ENCODE measurements around the gene TNFSF10. TPM values are rescaled to one million over a fixed set of nuclear protein-coding genes. Genes with fewer than 3 reads are reported as not detected.

The TNFSF10 gene
- total and polyA plus RNA-seq, 9 donors: 9.6 to 51.5 (median 13.6) TPM

- Histone ChIP-seq H3K9me3 (no peaks in the 10 kb centered on the region), H3K36me3 (no peaks in the 10 kb centered on the region), H3K4me3 (no peak overlapping the region), H3K27me3 (no peaks in the 10 kb centered on the region), H3K27ac (no peak overlapping the region), H3K4me1 (ENCODE audit: insufficient read depth) (no peaks in the 10 kb centered on the region)
- intact Hi-C loops (cut with DNase I): no loop called here
- 84 to 88% (median 85%) methylated on average over 3 of the region's 3 CpGs for WGBS, 3 donors
- no peak for DNase-seq
- TF ChIP-seq CTCF (IDR thresholded peaks at IDR 0.05) (no peak), EP300 (IDR thresholded peaks at IDR 0.05) (no peak), POLR2A (IDR thresholded peaks at IDR 0.05) (no peak)
These were observed 15.3 kb upstream of the TNFSF10 start for GRCh38 chr3:172538368-172539151.

GRCh38 chr3:172537507-172538158, 14.4 kb upstream of the TNFSF10 start:
- DNase-seq: no peak
- H3K9me3 ChIP-seq: no peaks in the 10 kb centered on the region
- H3K27ac ChIP-seq: no peak overlapping the region
- intact Hi-C loops (cut with DNase I): no loop called here
- no peaks in the 10 kb centered on the region for H3K4me1 ChIP-seq (ENCODE audit: insufficient read depth)
- TF ChIP-seq CTCF (IDR thresholded peaks at IDR 0.05): no peak
- no peak for TF ChIP-seq EP300 (IDR thresholded peaks at IDR 0.05)
- H3K27me3 ChIP-seq: no peaks in the 10 kb centered on the region
- H3K4me3 ChIP-seq: no peak overlapping the region
- H3K36me3 ChIP-seq: no peaks in the 10 kb centered on the region
- 76 to 82% (median 76%) methylated on average over 3 of the region's 3 CpGs for WGBS, 3 donors

GRCh38 chr3:172536993-172537419, 13.8 kb upstream of the TNFSF10 start:
- Histone ChIP-seq H3K27ac (no peak overlapping the region), H3K4me1 (ENCODE audit: insufficient read depth) (no peaks in the 10 kb centered on the region), H3K36me3 (no peaks in the 10 kb centered on the region), H3K4me3 (no peak overlapping the region), H3K27me3 (no peaks in the 10 kb centered on the region), H3K9me3 (no peaks in the 10 kb centered on the region)
- intact Hi-C loops (cut with DNase I): no loop called here
- no peak for TF ChIP-seq EP300 (IDR thresholded peaks at IDR 0.05)
- no peak for TF ChIP-seq POLR2A (IDR thresholded peaks at IDR 0.05)
- 83 to 89% (median 86%) methylated on average over 5 of the region's 5 CpGs for WGBS, 3 donors
- DNase-seq: no peak

GRCh38 chr3:172536505-172536904, 13.3 kb upstream of the TNFSF10 start:
- H3K36me3 ChIP-seq: no peaks in the 10 kb centered on the region
- WGBS, 3 donors: 95 to 96% (median 96%) methylated on average over 1 of the region's 1 CpG
- no peaks in the 10 kb centered on the region for H3K9me3 ChIP-seq
- intact Hi-C loops (cut with DNase I): no loop called here
- no peak for TF ChIP-seq EP300 (IDR thresholded peaks at IDR 0.05)
- TF ChIP-seq CTCF (IDR thresholded peaks at IDR 0.05): no peak
- no peak for TF ChIP-seq POLR2A (IDR thresholded peaks at IDR 0.05)
- H3K27me3 ChIP-seq: no peaks in the 10 kb centered on the region
- no peak overlapping the region for H3K27ac ChIP-seq
- no peak overlapping the region for H3K4me3 ChIP-seq
- DNase-seq: no peak
- H3K4me1 ChIP-seq (ENCODE audit: insufficient read depth): no peaks in the 10 kb centered on the region

- TF ChIP-seq POLR2A (IDR thresholded peaks at IDR 0.05) (no peak), EP300 (IDR thresholded peaks at IDR 0.05) (no peak)
- no peak overlapping the region for H3K27ac ChIP-seq
- no peaks in the 10 kb centered on the region for H3K36me3 ChIP-seq
- intact Hi-C loops (cut with DNase I): no loop called here
- H3K4me1 ChIP-seq (ENCODE audit: insufficient read depth): no peaks in the 10 kb centered on the region
- DNase-seq: no peak
- H3K27me3 ChIP-seq: no peaks in the 10 kb centered on the region
- H3K4me3 ChIP-seq: no peak overlapping the region
- no peaks in the 10 kb centered on the region for H3K9me3 ChIP-seq
- 64 to 73% (median 65%) methylated on average over 2 of the region's 2 CpGs for WGBS, 3 donors
These were observed 7.3 kb upstream of the TNFSF10 start for GRCh38 chr3:172530566-172530965.
